ENCODE data around the gene FZR1. TPM values are rescaled to one million over a fixed set of nuclear protein-coding genes. Genes with fewer than 3 reads are reported as not detected.
A peak's percentile ranks its signal among the peaks of the same experiment; 100 is the strongest.

Gene FZR1
- total RNA-seq, 2 donors from 2014 or later: 56.7 to 65.1 TPM

GRCh38 chr19:3465552-3465951 lies 40.6 kb upstream of the FZR1 start:
- Mint-ChIP-seq H3K27me3 (ENCODE audit: insufficient read depth) (peaks cover 54% of the 10 kb centered on the region), H3K27ac (no peak overlapping the region), H3K4me1 (peaks cover 5% of the 10 kb centered on the region), H3K4me3 (peak overlapping the region; percentile 44), H3K9me3 (peaks cover 12% of the 10 kb centered on the region), H3K36me3 (ENCODE audit: low read depth) (no peaks in the 10 kb centered on the region)
- Histone ChIP-seq H3K4me1 (ENCODE audit: control insufficient read depth, insufficient read depth, low read length) (no peaks in the 10 kb centered on the region), H3K9ac (ENCODE audit: extremely low read depth, low read length, poor library complexity, severe bottlenecking) (no peak overlapping the region), H3K27ac (ENCODE audit: low read depth, low read length) (no peak overlapping the region), H3K9me3 (ENCODE audit: control insufficient read depth, low read length) (no peaks in the 10 kb centered on the region), H3K27me3 (ENCODE audit: control insufficient read depth, insufficient read depth, low read length, poor library complexity, severe bottlenecking) (peaks cover 33% of the 10 kb centered on the region), H3K4me3 (ENCODE audit: low read length) (no peak overlapping the region), H3K36me3 (ENCODE audit: control insufficient read depth, insufficient read depth, low read length) (no peaks in the 10 kb centered on the region)
- peak; percentile 50 for DNase-seq
- WGBS, 2 experiments (ENCODE audit: insufficient coverage in 1 of 2, insufficient read length in 1 of 2): 62 to 80% methylated on average over 3 to 7 of the region's 7 CpGs
- no peak for TF ChIP-seq CTCF (conservative IDR thresholded peaks at IDR 0.05)

DNA sequence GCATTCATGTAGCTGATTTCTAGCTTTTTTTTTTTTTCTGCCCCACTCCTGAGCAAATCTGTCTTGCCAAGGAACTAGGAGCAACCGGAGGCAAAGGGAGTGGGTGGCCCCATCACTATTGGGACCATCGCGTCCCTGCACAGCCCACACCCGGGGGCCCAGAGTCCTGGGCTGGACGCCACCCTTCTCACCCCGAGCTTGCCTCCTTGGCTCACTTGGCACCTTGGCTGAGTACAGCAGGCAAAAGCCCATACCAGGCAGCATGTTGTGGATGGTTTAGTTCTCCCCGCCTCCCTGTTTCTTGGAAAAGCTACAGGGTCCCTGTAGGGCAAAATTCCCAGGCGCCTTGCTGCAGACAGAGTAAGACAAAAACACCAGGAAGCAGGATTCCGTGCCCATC lies 39.5 kb upstream of the FZR1 start:
- Histone ChIP-seq H3K4me1 (ENCODE audit: control insufficient read depth, insufficient read depth, low read length) (no peaks in the 10 kb centered on the region), H3K27ac (ENCODE audit: low read depth, low read length) (no peak overlapping the region), H3K9ac (ENCODE audit: extremely low read depth, low read length, poor library complexity, severe bottlenecking) (no peak overlapping the region), H3K9me3 (ENCODE audit: control insufficient read depth, low read length) (no peaks in the 10 kb centered on the region), H3K36me3 (ENCODE audit: control insufficient read depth, insufficient read depth, low read length) (no peaks in the 10 kb centered on the region), H3K4me3 (ENCODE audit: low read length) (no peak overlapping the region), H3K27me3 (ENCODE audit: control insufficient read depth, insufficient read depth, low read length, poor library complexity, severe bottlenecking) (peaks cover 33% of the 10 kb centered on the region)
- no peak overlapping the region for H3K4me3 Mint-ChIP-seq
- TF ChIP-seq CTCF (conservative IDR thresholded peaks at IDR 0.05): no peak
- H3K27me3 Mint-ChIP-seq (ENCODE audit: insufficient read depth): peaks cover 56% of the 10 kb centered on the region
- no peaks in the 10 kb centered on the region for H3K36me3 Mint-ChIP-seq (ENCODE audit: low read depth)
- H3K27ac Mint-ChIP-seq: no peak overlapping the region
- 90 to 91% methylated on average over 7 to 9 of the region's 9 CpGs for WGBS, 2 experiments (ENCODE audit: insufficient coverage in 1 of 2, insufficient read length in 1 of 2)
- DNase-seq: no peak
- peaks cover 12% of the 10 kb centered on the region for H3K9me3 Mint-ChIP-seq
- H3K4me1 Mint-ChIP-seq: peaks cover 5% of the 10 kb centered on the region

DNA sequence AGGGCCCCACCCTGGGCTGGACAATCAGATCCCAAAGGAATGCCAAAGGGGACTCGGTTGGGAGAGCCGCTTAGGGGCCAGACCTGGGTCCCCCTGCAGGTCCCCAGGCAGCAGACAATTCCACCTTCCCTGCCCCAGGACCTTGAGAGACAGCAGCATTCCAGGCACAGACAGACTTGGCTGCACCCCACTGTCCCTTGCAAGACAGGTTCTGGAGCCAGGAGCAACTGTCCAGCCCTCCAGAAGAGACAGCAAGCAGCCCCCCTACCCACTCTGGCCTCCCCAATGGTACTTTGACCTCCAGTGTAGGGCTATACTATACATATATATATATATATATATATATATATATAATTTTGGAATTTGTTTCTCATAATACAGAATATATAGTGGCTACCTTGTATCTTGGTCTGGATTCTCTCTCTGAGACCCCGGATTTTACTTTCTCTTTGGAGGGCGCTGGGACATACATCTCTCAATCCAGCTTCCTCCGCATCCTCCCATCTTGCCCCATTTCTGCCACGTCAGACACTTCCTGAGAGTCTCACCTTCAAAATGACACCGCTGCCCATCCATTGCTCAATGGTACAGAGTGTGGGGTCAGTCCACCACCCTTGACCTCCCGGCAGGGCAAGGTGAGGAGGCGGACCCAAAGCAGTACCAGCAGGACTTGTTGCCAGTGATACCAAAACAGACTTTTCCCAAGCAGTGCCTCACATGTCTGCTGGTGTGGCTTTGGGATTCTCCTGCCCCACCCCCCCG lies 38.5 kb upstream of the FZR1 start:
- DNase-seq: peak; percentile 56
- no peak overlapping the region for H3K27ac Mint-ChIP-seq
- peaks cover 12% of the 10 kb centered on the region for H3K9me3 Mint-ChIP-seq
- WGBS, 2 experiments (ENCODE audit: insufficient coverage in 1 of 2, insufficient read length in 1 of 2): 93 to 98% methylated on average over 7 to 9 of the region's 10 CpGs
- no peaks in the 10 kb centered on the region for H3K9me3 ChIP-seq (ENCODE audit: control insufficient read depth, low read length)
- H3K36me3 ChIP-seq (ENCODE audit: control insufficient read depth, insufficient read depth, low read length): no peaks in the 10 kb centered on the region
- peaks cover 28% of the 10 kb centered on the region for H3K27me3 ChIP-seq (ENCODE audit: control insufficient read depth, insufficient read depth, low read length, poor library complexity, severe bottlenecking)
- H3K4me1 ChIP-seq (ENCODE audit: control insufficient read depth, insufficient read depth, low read length): no peaks in the 10 kb centered on the region
- peaks cover 48% of the 10 kb centered on the region for H3K27me3 Mint-ChIP-seq (ENCODE audit: insufficient read depth)
- H3K9ac ChIP-seq (ENCODE audit: extremely low read depth, low read length, poor library complexity, severe bottlenecking): no peak overlapping the region
- no peaks in the 10 kb centered on the region for H3K36me3 Mint-ChIP-seq (ENCODE audit: low read depth)
- TF ChIP-seq CTCF (conservative IDR thresholded peaks at IDR 0.05): no peak
- H3K27ac ChIP-seq (ENCODE audit: low read depth, low read length): no peak overlapping the region
- H3K4me1 Mint-ChIP-seq: peaks cover 5% of the 10 kb centered on the region
- H3K4me3 Mint-ChIP-seq: no peak overlapping the region
- no peak overlapping the region for H3K4me3 ChIP-seq (ENCODE audit: low read length)
